Pancreas (tissue), 10 donors: Measurements from ENCODE around the gene OR8B12. TPM values are rescaled to one million over a fixed set of nuclear protein-coding genes. Genes with fewer than 3 reads are reported as not detected.

ENCODE experiments used
- ATAC-seq, 4 donors: fragments of 200-7000 bp; cut with Tn5 transposase; one replicate each; pipeline versions ENCODE4 v1.8.0 to v1.9.1; 2020; ENCODE audit warnings: mild to moderate bottlenecking in 4 of 4, moderate library complexity in 4 of 4
- DNase-seq, 6 donors: peaks; one replicate each; pipeline ENCODE4 v3.0.0-alpha.2; 2020
- FAIRE-seq: peaks from 2 replicates; lab custom pipeline; 2012; peaks lifted over from hg19 to GRCh38; lab: Jason Lieb, UNC
- H3K27ac ChIP-seq, 4 donors: fragments of 200-600 bp; sonication (generic); 1 replicate in 3 of 4; 2 replicates in 1 of 4; pipeline versions ENCODE4 v1.5.0 to v1.8.0; 2020
- H3K27me3 ChIP-seq, 4 donors: fragments of 200-600 bp; one replicate each; pipeline ENCODE4 v1.8.0; 2021
- H3K36me3 ChIP-seq, 3 donors: fragments of 200-600 bp; sonication (generic) in 1 of 3; one replicate each; pipeline versions ENCODE4 v1.5.0 to v1.8.0; 2020 to 2021
- H3K4me1 ChIP-seq, 3 donors: fragments of 200-600 bp; one replicate each; pipeline ENCODE4 v1.8.0; 2021
- H3K4me3 ChIP-seq, 4 donors: fragments of 200-600 bp; sonication (generic) in 2 of 4; one replicate each; pipeline versions ENCODE4 v1.5.0 to v1.8.0; 2020 to 2021
- H3K9me3 ChIP-seq, 4 donors: fragments of 200-600 bp; one replicate each; pipeline ENCODE4 v1.8.0; 2021
- CTCF ChIP-seq, 4 donors: fragments of 200-600 bp; sonication (generic) in 3 of 4; IDR thresholded peaks; one replicate each; pipeline versions ENCODE4 v1.5.0 to v1.8.0; 2021; ENCODE audit warnings: antibody characterized with exemption in 4 of 4
- WGBS, 2 donors: extraction: QIAGEN DNeasy Blood & Tissue Kit; methylation state at CpG; one replicate each; pipeline ENCODE4 v1.1.7; 2013; 5-methylcytosine and 5-hydroxymethylcytosine counted together
- intact Hi-C, 3 donors: fragments of 100-400 bp; cut with DNase I; formaldehyde crosslinking; loops; one replicate each; pipeline versions ENCODE4 v1.11.1 to v1.14.2; 2022
- polyA plus RNA-seq, 2 donors: library from polyadenylated mRNA; stranded (reverse); fragments of 200-250 nt; gene quantifications; one replicate each; pipeline ENCODE4 v1.2.3, GENCODE V29; 2013
- total RNA-seq, 6 donors: library from RNA; stranded (reverse); fragmentation: NEBNext Ultra II Directional in 4 of 6; extraction: Animal tissue kit (Norgen Biotek cat#: 25700) in 4 of 6; gene quantifications; one replicate each; pipeline versions ENCODE4 v1.2.1 to v1.2.4, GENCODE V29; 2021 to 2023
- donor health status: healthy with polysubstance abuse.
- donor health status: DM: no; HTN: no; CAD: no; lungs with moderate emphysema.
- donor health status: DM: no; HTN: no; CAD: no.
- donor health status: control.
- donor health status: control.
- donor health status: Bipolar disorder and iron deficiency.
- donor health status: DM: yes; HTN: yes; CAD: no.
- donor health status: DM: no; HTN: no; CAD: no.
- donor health status: DM: no; HTN: no; CAD: no.
- donor health status: DM: yes; HTN: yes; CAD: no.

Gene OR8B12
- total and polyA plus RNA-seq, 8 donors, result not detected

- no peak overlapping the region for H3K4me3 ChIP-seq
- FAIRE-seq (no peak), DNase-seq (no peak), ATAC-seq (peak in 1 of 4 donors; percentile 44)
- TF ChIP-seq CTCF (IDR thresholded peaks at IDR 0.05), result no peak
- H3K4me1 ChIP-seq, result no peaks in the 10 kb centered on the region
- no peaks in the 10 kb centered on the region for H3K9me3 ChIP-seq
- WGBS, 2 donors, result 76 to 84% methylated on average over 8 of the region's 8 CpGs
- no peaks in the 10 kb centered on the region for H3K36me3 ChIP-seq
- H3K27me3 ChIP-seq, result no peaks in the 10 kb centered on the region
- no peak overlapping the region for H3K27ac ChIP-seq
- intact Hi-C loops, result no loop called here
Measured at GRCh38 chr11:124535552-124536232, 7.8 kb downstream of the OR8B12 start.

- no peaks in the 10 kb centered on the region for H3K4me1 ChIP-seq
- ATAC-seq, result no peak
- no peak for TF ChIP-seq CTCF (IDR thresholded peaks at IDR 0.05)
- no peak for FAIRE-seq
- H3K36me3 ChIP-seq, result no peaks in the 10 kb centered on the region
- H3K27ac ChIP-seq, result no peak overlapping the region
- WGBS, 2 donors, result 78% methylated on average over 2 of the region's 2 CpGs
- H3K4me3 ChIP-seq, result no peak overlapping the region
- no peaks in the 10 kb centered on the region for H3K9me3 ChIP-seq
- no peaks in the 10 kb centered on the region for H3K27me3 ChIP-seq
- intact Hi-C loops, result no loop called here
- DNase-seq, result no peak
Measured at GRCh38 chr11:124534051-124534450, 9.4 kb downstream of the OR8B12 start.

- Histone ChIP-seq H3K27ac (no peak overlapping the region), H3K36me3 (no peaks in the 10 kb centered on the region), H3K4me3 (no peak overlapping the region), H3K27me3 (no peaks in the 10 kb centered on the region), H3K4me1 (no peaks in the 10 kb centered on the region), H3K9me3 (no peaks in the 10 kb centered on the region)
- TF ChIP-seq CTCF (IDR thresholded peaks at IDR 0.05), result no peak
- no peak for DNase-seq
- WGBS, 2 donors, result 40 to 49% methylated on average over 2 of the region's 2 CpGs
- intact Hi-C loops, result no loop called here
- ATAC-seq, result no peak
- no peak for FAIRE-seq
Measured at GRCh38 chr11:124533626-124534025, 9.8 kb downstream of the OR8B12 start.

GRCh38 chr11:124520550-124520854 is 23.0 kb downstream of the OR8B12 start:
- TF ChIP-seq CTCF (IDR thresholded peaks at IDR 0.05), result no peak
- FAIRE-seq, result no peak

GRCh38 chr11:124519850-124520549 is 23.5 kb downstream of the OR8B12 start:
- intact Hi-C loops, result no loop called here
- no peak overlapping the region for H3K4me3 ChIP-seq
- FAIRE-seq (no peak), ATAC-seq (no peak), DNase-seq (no peak)
- WGBS, 2 donors, result 21 to 24% methylated on average over 2 of the region's 2 CpGs
- peaks cover 0 to 7% (median 0%) of the 10 kb centered on the region in 4 donors for H3K27me3 ChIP-seq
- H3K27ac ChIP-seq, result no peak overlapping the region
- H3K9me3 ChIP-seq, result no peaks in the 10 kb centered on the region
- H3K4me1 ChIP-seq, result no peaks in the 10 kb centered on the region
- H3K36me3 ChIP-seq, result no peaks in the 10 kb centered on the region
- TF ChIP-seq CTCF (IDR thresholded peaks at IDR 0.05), result no peak

More at GRCh38 chr11:124520550-124520854, 23.0 kb downstream of the OR8B12 start:
- WGBS, 2 donors, result 57 to 59% methylated on average over 1 of the region's 1 CpG
- Histone ChIP-seq H3K27me3 (peaks cover 0 to 6% (median 0%) of the 10 kb centered on the region in 4 donors), H3K27ac (no peak overlapping the region), H3K36me3 (no peaks in the 10 kb centered on the region), H3K4me1 (no peaks in the 10 kb centered on the region), H3K9me3 (no peaks in the 10 kb centered on the region), H3K4me3 (no peak overlapping the region)
- ATAC-seq (no peak), DNase-seq (no peak)
- intact Hi-C loops, result no loop called here
